A549 (cell line): Measurements from ENCODE around the gene CD163L1.

Source experiments
- CTCF ChIP-seq: fragments of >200 bp; sonication (Bioruptor Twin); formaldehyde crosslinking; IDR thresholded peaks from 3 replicates; pipeline ENCODE4 v1.5.1; 2016
- ESRRA ChIP-seq: fragments of 150-350 bp; IDR thresholded peaks from 2 replicates; pipeline ENCODE4 v1.6.1; 2014; ENCODE audit warnings: mild to moderate bottlenecking, low read length, borderline replicate concordance
- RAD21 ChIP-seq, 2 experiments: fragments of >200 bp in 1 of 2; sonication (Bioruptor Twin) in 1 of 2; formaldehyde crosslinking in 1 of 2; IDR thresholded peaks in 1 of 2; conservative IDR thresholded peaks in 1 of 2; 2 replicates in 1 of 2; 3 replicates in 1 of 2; pipeline ENCODE4 v1.6.1; 2012 to 2018; ENCODE audit warnings: inconsistent platforms in 1 of 2

GRCh38 chr12:7339675-7340074 is 104.3 kb downstream of the CD163L1 start:
- no peak for TF ChIP-seq ESRRA
- TF ChIP-seq CTCF, result no peak
- TF ChIP-seq RAD21 (conservative IDR thresholded peaks at IDR 0.05 in 1 of 2, IDR thresholded peaks at IDR 0.05 in 1 of 2), result no peak
